ENCODE results near the gene FARP2.

GRCh38 chr2:241443486-241444223 lies 87.6 kb downstream of the FARP2 start:
- TF ChIP-seq POLR2A (IDR thresholded peaks at IDR 0.05; ENCODE audit: low read depth, low read length) (no peak), CTCF (conservative IDR thresholded peaks at IDR 0.05; ENCODE audit: low read depth, low read length) (no peak), RCOR1 (IDR thresholded peaks at IDR 0.05; ENCODE audit: insufficient replicate concordance, low read length) (no peak), CEBPB (IDR thresholded peaks at IDR 0.05; ENCODE audit: low read depth, low read length) (no peak), RAD21 (IDR thresholded peaks at IDR 0.05; ENCODE audit: low read length) (no peak), SMC3 (IDR thresholded peaks at IDR 0.05; ENCODE audit: low read depth, low read length) (no peak), RFX5 (IDR thresholded peaks at IDR 0.05; ENCODE audit: low read depth, low read length) (no peak)

Data from IMR-90 (cell line).